SK-N-MC (cell line): ENCODE data around the gene TCERG1L.

Experiments
- EZH2 ChIP-seq: fragments of 200-600 bp; sonication (generic); IDR thresholded peaks from one replicate; pipeline ENCODE4 v1.6.1; 2017; ENCODE audit warnings: antibody characterized with exemption
- FOXP2 ChIP-seq: optimal IDR thresholded peaks from 2 replicates; pipeline ENCODE3; 2011; ENCODE audit warnings: mild to moderate bottlenecking, moderate library complexity; ENCODE audit not compliant: insufficient read depth; ENCODE audit errors: extremely low read length, control extremely low read depth
- POLR2AphosphoS5 ChIP-seq: IDR thresholded peaks from 2 replicates; pipeline ENCODE4 v1.6.1; 2012; ENCODE audit warnings: mild to moderate bottlenecking, low read depth, low read length, borderline replicate concordance

DNA sequence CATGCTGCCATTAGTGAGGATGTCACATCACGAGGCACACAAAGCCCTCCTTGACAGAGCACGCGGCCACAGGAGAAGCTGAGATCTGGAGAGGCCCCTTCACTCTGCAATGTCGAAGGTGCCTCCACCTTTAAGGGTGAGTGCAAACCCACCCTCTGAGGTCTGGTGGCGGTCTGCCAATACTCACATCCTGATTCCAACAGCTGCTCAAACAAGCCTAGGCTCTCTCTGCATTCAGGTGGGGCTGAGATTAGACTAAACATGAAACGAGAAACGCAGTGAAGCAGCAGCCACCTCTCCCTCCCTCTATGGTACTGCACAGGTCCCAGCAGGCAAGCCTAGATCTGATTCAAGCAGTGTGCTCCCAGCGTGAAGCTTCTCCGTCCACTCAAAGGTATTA, 151.8 kb downstream of the TCERG1L start:
- TF ChIP-seq POLR2AphosphoS5, result no peak
- TF ChIP-seq EZH2, result no peak
- TF ChIP-seq FOXP2, result no peak
